Adrenal gland (tissue), 12 donors: ENCODE results near the gene C17orf50. TPM values are rescaled to one million over a fixed set of nuclear protein-coding genes. Genes with fewer than 3 reads are reported as not detected.

Source experiments
- polyA plus RNA-seq, 3 donors: library from polyadenylated mRNA; stranded (reverse); fragments of 200-250 nt in 2 of 3; fragments of 350-450 nt in 1 of 3; fragmentation: Illumina TruSeq in 1 of 3; extraction: RNeasy Lipid Tissue Mini Kit (QIAGEN cat#74804) in 1 of 3; gene quantifications; one replicate each; pipeline ENCODE4 v1.2.3, GENCODE V29; 2013 to 2014
- total RNA-seq, 9 donors: library from RNA; depleted of rRNA in 4 of 9; stranded (reverse); fragments of >200 nt in 4 of 9; fragments of 120-200 nt in 1 of 9; fragmentation: NEBNext Ultra II Directional in 1 of 9; extraction: Animal tissue kit (Norgen Biotek cat#: 25700) in 1 of 9; gene quantifications; one replicate each; pipeline versions ENCODE4 v1.1.0 to v1.2.4, GENCODE V29; 2013 to 2023
- donor health status: healthy with polysubstance abuse.
- donor health status: Bipolar disorder and iron deficiency.
- donor health status: DM: yes; HTN: yes; CAD: no.
- donor health status: DM: no; HTN: no; CAD: no.
- donor health status: DM: no; HTN: no; CAD: no.
- donor health status: DM: yes; HTN: yes; CAD: no.

C17orf50 gene
- total and polyA plus RNA-seq, 12 donors = 0.07 to 0.83 (median 0.18) TPM; not detected in 8

Other genes starting within 250 kb of the C17orf50 start
- gene SLFN12L, start 223.2 kb upstream of the C17orf50 start, total RNA-seq = 1 to 10 TPM in 1 of 9 donors, under 1 TPM in 7, not detected in 1; 0.17 to 2.0 (median 0.52) TPM
- gene SLFN12L, start 223.2 kb upstream of the C17orf50 start, polyA plus RNA-seq = under 1 TPM; 0.13 to 0.59 (median 0.32) TPM
- gene SLFN14, start 200.1 kb upstream of the C17orf50 start, total RNA-seq = under 1 TPM in 1 of 9 donors, not detected in 8; 0.39 TPM
- gene SLFN14, start 200.1 kb upstream of the C17orf50 start, polyA plus RNA-seq = not detected
- 10 to 100 TPM in 6 of 9 donors, 1 to 10 TPM in 3; 8.9 to 16.3 (median 12.7) TPM for gene PEX12, start 182.3 kb upstream of the C17orf50 start, total RNA-seq
- gene PEX12, start 182.3 kb upstream of the C17orf50 start, polyA plus RNA-seq = 10 to 100 TPM in 1 of 3 donors, 1 to 10 TPM in 2; 4.2 to 18.5 (median 4.7) TPM
- 100 to 1,000 TPM in 4 of 9 donors, 10 to 100 TPM in 5; 62.4 to 167 (median 79.9) TPM for gene AP2B1, start 173.6 kb upstream of the C17orf50 start, total RNA-seq
- gene AP2B1, start 173.6 kb upstream of the C17orf50 start, polyA plus RNA-seq = 100 to 1,000 TPM in 1 of 3 donors, 10 to 100 TPM in 2; 23.4 to 104 (median 50.5) TPM
- 1 to 10 TPM; 1.1 to 8.1 (median 3.8) TPM for gene RASL10B, start 29.2 kb upstream of the C17orf50 start, total RNA-seq
- 1 to 10 TPM; 1.4 to 1.7 (median 1.5) TPM for gene RASL10B, start 29.2 kb upstream of the C17orf50 start, polyA plus RNA-seq
- under 1 TPM in 3 of 9 donors, not detected in 6; 0.06 to 0.22 (median 0.08) TPM for gene GAS2L2, start 7.6 kb upstream of the C17orf50 start, total RNA-seq
- gene GAS2L2, start 7.6 kb upstream of the C17orf50 start, polyA plus RNA-seq = under 1 TPM in 2 of 3 donors, not detected in 1; 0.08 to 0.10 TPM
- gene MMP28, start 34.8 kb downstream of the C17orf50 start, total RNA-seq = 10 to 100 TPM in 1 of 9 donors, 1 to 10 TPM in 7, under 1 TPM in 1; 0.67 to 11.1 (median 4.8) TPM
- gene MMP28, start 34.8 kb downstream of the C17orf50 start, polyA plus RNA-seq = 1 to 10 TPM in 2 of 3 donors, under 1 TPM in 1; 0.97 to 7.4 (median 4.3) TPM
- 100 to 1,000 TPM in 4 of 9 donors, 10 to 100 TPM in 5; 27.8 to 153 (median 60.2) TPM for gene TAF15, start 48.6 kb downstream of the C17orf50 start, total RNA-seq
- gene TAF15, start 48.6 kb downstream of the C17orf50 start, polyA plus RNA-seq = 100 to 1,000 TPM; 143 to 213 (median 199) TPM
- not detected for gene HEATR9, start 108.0 kb downstream of the C17orf50 start, total RNA-seq
- under 1 TPM; 0.03 to 0.32 (median 0.13) TPM for gene HEATR9, start 108.0 kb downstream of the C17orf50 start, polyA plus RNA-seq
- gene CCL5, start 119.5 kb downstream of the C17orf50 start, total RNA-seq = 10 to 100 TPM in 2 of 9 donors, 1 to 10 TPM in 6, under 1 TPM in 1; 0.83 to 10.7 (median 4.0) TPM
- 1 to 10 TPM; 5.4 to 8.8 (median 7.6) TPM for gene CCL5, start 119.5 kb downstream of the C17orf50 start, polyA plus RNA-seq
- gene RDM1, start 169.9 kb downstream of the C17orf50 start, total RNA-seq = 1 to 10 TPM in 1 of 9 donors, not detected in 8; 1.1 TPM
- under 1 TPM in 1 of 3 donors, not detected in 2; 0.48 TPM for gene RDM1, start 169.9 kb downstream of the C17orf50 start, polyA plus RNA-seq
- gene LYZL6, start 182.8 kb downstream of the C17orf50 start, total RNA-seq = not detected
- not detected for gene LYZL6, start 182.8 kb downstream of the C17orf50 start, polyA plus RNA-seq
- gene CCL16, start 220.6 kb downstream of the C17orf50 start, total RNA-seq = 1 to 10 TPM in 1 of 9 donors, under 1 TPM in 5, not detected in 3; 0.22 to 1.6 (median 0.57) TPM
- gene CCL16, start 220.6 kb downstream of the C17orf50 start, polyA plus RNA-seq = 1 to 10 TPM in 1 of 3 donors, under 1 TPM in 2; 0.16 to 3.2 (median 0.24) TPM
- gene CCL14, start 225.8 kb downstream of the C17orf50 start, total RNA-seq = 100 to 1,000 TPM in 3 of 9 donors, 10 to 100 TPM in 6; 15.3 to 129 (median 53.2) TPM
- 100 to 1,000 TPM in 2 of 3 donors, 10 to 100 TPM in 1; 75.8 to 268 (median 250) TPM for gene CCL14, start 225.8 kb downstream of the C17orf50 start, polyA plus RNA-seq
- gene CCL15, start 240.7 kb downstream of the C17orf50 start, total RNA-seq = 1 to 10 TPM in 3 of 9 donors, under 1 TPM in 2, not detected in 4; 0.28 to 1.7 (median 1.1) TPM
- under 1 TPM in 2 of 3 donors, not detected in 1; 0.17 to 0.38 TPM for gene CCL15, start 240.7 kb downstream of the C17orf50 start, polyA plus RNA-seq